Endothelial cell of umbilical vein (primary cell): ENCODE results near the gene CCNY. TPM values are rescaled to one million over a fixed set of nuclear protein-coding genes. Genes with fewer than 3 reads are reported as not detected.
A peak's percentile ranks its signal among the peaks of the same experiment; 100 is the strongest.

Experiments used
- BruUV-seq: library from RNA; stranded (reverse); fragments of 400-500 nt; replicated peaks from 2 replicates; lab custom pipeline; 2021; lab: Mats Ljungman, UMichigan
- CTCF ChIA-PET: fragments of 300-600, 350-600 bp; sonication (Branson Sonifier 250); formaldehyde crosslinking; loops from one replicate; lab custom pipeline; 2021; ENCODE audit warnings: antibody characterized with exemption, inconsistent platforms; lab: Charles Lee
- POLR2A ChIA-PET: fragments of 300-600, 350-600 bp; sonication (Branson Sonifier 250); formaldehyde crosslinking; loops from one replicate; lab custom pipeline; 2021; ENCODE audit warnings: antibody characterized with exemption, inconsistent platforms; lab: Charles Lee
- DNase-seq: peaks from one replicate; pipeline ENCODE4 v3.0.0-alpha.2; 2011; ENCODE audit warnings: low read depth, low spot score
- FAIRE-seq: peaks from 2 replicates; lab custom pipeline; 2011; peaks lifted over from hg19 to GRCh38; lab: Jason Lieb, UNC
- H2AFZ ChIP-seq: 2 replicates; pipeline ENCODE4 v1.6.0; 2012; ENCODE audit warnings: low read depth, low read length, control low read depth, inconsistent platforms
- H3K27ac ChIP-seq: 2 replicates; pipeline ENCODE4 v1.5.1; 2011; ENCODE audit warnings: low read depth, mild to moderate bottlenecking, control low read depth, low read length, moderate library complexity; ENCODE audit not compliant: insufficient read depth
- H3K27me3 ChIP-seq, 2 experiments: 2 replicates each; pipeline versions ENCODE4 v1.6.0 to v1.6.1; 2011; ENCODE audit warnings: low read length in 2 of 2, mixed read lengths in 1 of 2; ENCODE audit not compliant: control insufficient read depth in 2 of 2, insufficient read depth in 2 of 2
- H3K36me3 ChIP-seq, 2 experiments: 2 replicates in 1 of 2; 3 replicates in 1 of 2; pipeline ENCODE4 v1.5.1; 2011; ENCODE audit warnings: low read length in 2 of 2, mild to moderate bottlenecking in 1 of 2, moderate library complexity in 1 of 2; ENCODE audit not compliant: control insufficient read depth in 2 of 2, insufficient read depth in 2 of 2; ENCODE audit errors: extremely low read depth in 1 of 2
- H3K4me1 ChIP-seq: 3 replicates; pipeline ENCODE4 v1.5.1; 2011; ENCODE audit warnings: mild to moderate bottlenecking, low read length; ENCODE audit not compliant: control insufficient read depth, insufficient read depth; ENCODE audit errors: extremely low read depth
- H3K4me2 ChIP-seq: 2 replicates; pipeline ENCODE4 v1.6.1; 2011; ENCODE audit warnings: low read length, control low read depth, mixed read lengths; ENCODE audit not compliant: insufficient read depth
- H3K4me3 ChIP-seq, 3 experiments: fragments of 200-600 bp in 1 of 3; sonication (generic), shearing (Covaris generic) in 1 of 3; replicated peaks in 1 of 3; 2 replicates each; pipeline ENCODE4 v1.5.1; 2011 to 2016; ENCODE audit warnings: control low read depth in 3 of 3, low read length in 3 of 3, mild to moderate bottlenecking in 2 of 3, inconsistent platforms in 1 of 3, low read depth in 1 of 3, moderate library complexity in 1 of 3; ENCODE audit not compliant: insufficient read depth in 1 of 3
- H3K79me2 ChIP-seq: 2 replicates; pipeline ENCODE4 v1.6.0; 2012; ENCODE audit warnings: low read length, inconsistent platforms; ENCODE audit not compliant: control insufficient read depth, insufficient read depth
- H3K9ac ChIP-seq: replicated peaks from 2 replicates; pipeline ENCODE3; 2011; ENCODE audit warnings: low read length, control low read depth; ENCODE audit not compliant: insufficient read depth; ENCODE audit errors: extremely low read depth
- H3K9me1 ChIP-seq: replicated peaks from 3 replicates; pipeline ENCODE4 v1.6.0; 2011; ENCODE audit warnings: mild to moderate bottlenecking, low read length; ENCODE audit not compliant: control insufficient read depth, insufficient read depth; ENCODE audit errors: extremely low read depth
- H3K9me3 ChIP-seq: replicated peaks from 2 replicates; pipeline ENCODE4 v1.5.1; 2012; ENCODE audit warnings: low read length, inconsistent platforms; ENCODE audit not compliant: control insufficient read depth, insufficient read depth
- H4K20me1 ChIP-seq: replicated peaks from 2 replicates; pipeline ENCODE3; 2011; ENCODE audit warnings: mild to moderate bottlenecking, low read length; ENCODE audit not compliant: control insufficient read depth, insufficient read depth; ENCODE audit errors: extremely low read depth
- EZH2 ChIP-seq: IDR thresholded peaks from 2 replicates; pipeline ENCODE4 v1.6.1; 2012; ENCODE audit warnings: borderline replicate concordance, low read depth, mild to moderate bottlenecking, moderate library complexity, low read length, inconsistent platforms; ENCODE audit not compliant: severe bottlenecking
- FOS ChIP-seq: IDR thresholded peaks from 2 replicates; pipeline ENCODE4 v1.6.1; 2011; ENCODE audit warnings: mild to moderate bottlenecking, low read length, moderate library complexity, borderline replicate concordance; ENCODE audit not compliant: insufficient read depth
- GATA2 ChIP-seq: IDR thresholded peaks from 2 replicates; pipeline ENCODE4 v1.7.0; 2011; ENCODE audit warnings: low read depth, mild to moderate bottlenecking, moderate library complexity, mixed read lengths, low read length; ENCODE audit not compliant: insufficient read length, insufficient read depth
- JUN ChIP-seq: IDR thresholded peaks from 2 replicates; pipeline ENCODE4 v1.6.1; 2011; ENCODE audit warnings: borderline replicate concordance, low read depth; ENCODE audit not compliant: insufficient read length, insufficient read depth
- MYC ChIP-seq: IDR thresholded peaks from one replicate; pipeline ENCODE4 v1.6.1; 2011; ENCODE audit warnings: mild to moderate bottlenecking, low read depth, low read length
- POLR2A ChIP-seq: IDR thresholded peaks from 2 replicates; pipeline ENCODE4 v1.6.1; 2012; ENCODE audit warnings: low read depth, mild to moderate bottlenecking, control low read depth, low read length
- POLR2AphosphoS5 ChIP-seq: IDR thresholded peaks from 2 replicates; pipeline ENCODE4 v1.6.1; 2012; ENCODE audit warnings: low read depth, mild to moderate bottlenecking, control low read depth, low read length, moderate library complexity; ENCODE audit not compliant: insufficient read depth
- dilution Hi-C: fragments of 300-500 bp; cut with MboI; formaldehyde crosslinking; loops from one replicate; pipeline ENCODE4 v1.15.0; 2019; ENCODE audit warnings: low sequenced_read_pairs; ENCODE audit not compliant: extremely low pct_ligation_motif_present
- intact Hi-C: fragments of 100-400 bp; cut with micrococcal nuclease; formaldehyde crosslinking; loops from one replicate; pipeline ENCODE4 v1.10.0; 2022
- polyA plus RNA-seq, 4 experiments: library from polyadenylated mRNA; depleted of rRNA in 3 of 4; stranded (reverse) in 3 of 4; unstranded in 1 of 4; fragments of >200 nt; gene quantifications; 2 replicates each; pipeline versions ENCODE4 v1.2.1 to v1.2.3, GENCODE V29; 2011 to 2012; ENCODE audit warnings: missing spikeins in 1 of 4
- total RNA-seq: library from RNA; stranded (reverse); gene quantifications from 2 replicates; pipeline ENCODE4 v1.2.3, GENCODE V29; 2021
- TF ChIP-seq, protein P1 (sequence below): IDR thresholded peaks from 2 replicates; pipeline ENCODE4 v1.6.1; 2011; ENCODE audit not compliant: insufficient read depth, insufficient read length
- TF ChIP-seq, protein P2 (sequence below), 2 donors: IDR thresholded peaks; 1 replicate in 1 of 2; 2 replicates in 1 of 2; pipeline ENCODE4 v1.5.1; 2011; ENCODE audit warnings: low read length in 2 of 2, mild to moderate bottlenecking in 2 of 2, moderate library complexity in 2 of 2, control low read depth in 1 of 2, inconsistent platforms in 1 of 2, low read depth in 1 of 2; ENCODE audit not compliant: insufficient read depth in 1 of 2; ENCODE audit errors: extremely low read depth in 1 of 2

Gene CCNY
- total and polyA plus RNA-seq, 2 donors (not counting 3 experiments of a cell fraction or from before 2014, with no cell fraction given) = 61.5 to 107 TPM

DNA sequence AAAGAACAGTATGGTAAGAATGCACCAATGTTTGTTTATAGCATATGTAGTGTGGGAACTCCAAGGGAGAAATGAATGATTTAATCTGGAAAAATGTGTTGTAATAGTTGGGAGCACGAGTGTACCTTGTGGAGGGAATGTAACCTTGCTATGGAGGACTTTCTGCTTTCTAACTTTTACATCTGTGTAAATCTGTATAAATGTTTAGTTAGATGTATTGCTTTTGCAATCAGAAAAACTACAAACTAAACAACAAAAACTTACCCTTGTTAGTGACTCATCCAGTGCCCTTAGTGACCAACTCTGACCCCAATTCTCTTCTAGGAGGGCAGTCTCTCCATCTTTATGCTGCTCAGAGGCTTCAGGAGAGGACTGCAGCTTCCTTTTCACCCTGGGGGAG lies 89.3 kb downstream of the CCNY start:
- Histone ChIP-seq H4K20me1 (no peaks in the 10 kb centered on the region), H3K36me3 (no peaks in the 10 kb centered on the region), H3K27ac (no peak overlapping the region), H3K9me3 (no peaks in the 10 kb centered on the region), H3K4me3 (no peak overlapping the region), H3K79me2 (peaks cover 81% of the 10 kb centered on the region), H3K4me2 (peak overlapping the region; percentile 33), H3K4me1 (peaks cover 50% of the 10 kb centered on the region), H3K9me1 (no peaks in the 10 kb centered on the region), H3K9ac (no peak overlapping the region), H2AFZ (no peak overlapping the region), H3K27me3 (no peaks in the 10 kb centered on the region)
- TF ChIP-seq, protein P1, sequence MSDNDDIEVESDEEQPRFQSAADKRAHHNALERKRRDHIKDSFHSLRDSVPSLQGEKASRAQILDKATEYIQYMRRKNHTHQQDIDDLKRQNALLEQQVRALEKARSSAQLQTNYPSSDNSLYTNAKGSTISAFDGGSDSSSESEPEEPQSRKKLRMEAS = no peak
- TF ChIP-seq JUN = no peak
- TF ChIP-seq FOS = peak; percentile 45
- TF ChIP-seq, protein P2, sequence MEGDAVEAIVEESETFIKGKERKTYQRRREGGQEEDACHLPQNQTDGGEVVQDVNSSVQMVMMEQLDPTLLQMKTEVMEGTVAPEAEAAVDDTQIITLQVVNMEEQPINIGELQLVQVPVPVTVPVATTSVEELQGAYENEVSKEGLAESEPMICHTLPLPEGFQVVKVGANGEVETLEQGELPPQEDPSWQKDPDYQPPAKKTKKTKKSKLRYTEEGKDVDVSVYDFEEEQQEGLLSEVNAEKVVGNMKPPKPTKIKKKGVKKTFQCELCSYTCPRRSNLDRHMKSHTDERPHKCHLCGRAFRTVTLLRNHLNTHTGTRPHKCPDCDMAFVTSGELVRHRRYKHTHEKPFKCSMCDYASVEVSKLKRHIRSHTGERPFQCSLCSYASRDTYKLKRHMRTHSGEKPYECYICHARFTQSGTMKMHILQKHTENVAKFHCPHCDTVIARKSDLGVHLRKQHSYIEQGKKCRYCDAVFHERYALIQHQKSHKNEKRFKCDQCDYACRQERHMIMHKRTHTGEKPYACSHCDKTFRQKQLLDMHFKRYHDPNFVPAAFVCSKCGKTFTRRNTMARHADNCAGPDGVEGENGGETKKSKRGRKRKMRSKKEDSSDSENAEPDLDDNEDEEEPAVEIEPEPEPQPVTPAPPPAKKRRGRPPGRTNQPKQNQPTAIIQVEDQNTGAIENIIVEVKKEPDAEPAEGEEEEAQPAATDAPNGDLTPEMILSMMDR (IDR thresholded peaks at IDR 0.05; ENCODE audit: extremely low read depth in 1 of 2, insufficient read depth in 1 of 2, low read depth in 1 of 2, low read length in 2 of 2) = no peak
- no peak for TF ChIP-seq EZH2
- no peak for TF ChIP-seq POLR2A
- FAIRE-seq (no peak), DNase-seq (peak; percentile 29)
- ChIA-PET POLR2A (no interaction called here), CTCF (no interaction called here)
- dilution Hi-C loops (no loop called here), intact Hi-C loops (no loop called here)
- BruUV-seq = no TSS peak

GRCh38 chr10:35426657-35427056 lies 90.3 kb downstream of the CCNY start:
- no TSS peak for BruUV-seq
- no peak overlapping the region for H3K4me2 ChIP-seq
- no peak overlapping the region for H2AFZ ChIP-seq
- POLR2A ChIA-PET = no interaction called here
- H3K9ac ChIP-seq = no peak overlapping the region
- FAIRE-seq = no peak
- no peak for DNase-seq
- no peak overlapping the region for H3K27ac ChIP-seq
- no peaks in the 10 kb centered on the region for H3K9me1 ChIP-seq
- CTCF ChIA-PET = no interaction called here
- H4K20me1 ChIP-seq = no peaks in the 10 kb centered on the region
- no peak overlapping the region for H3K4me3 ChIP-seq
- no peaks in the 10 kb centered on the region for H3K36me3 ChIP-seq
- intact Hi-C loops = no loop called here
- peaks cover 86% of the 10 kb centered on the region for H3K79me2 ChIP-seq
- H3K27me3 ChIP-seq = no peaks in the 10 kb centered on the region
- dilution Hi-C loops = no loop called here
- peaks cover 39% of the 10 kb centered on the region for H3K4me1 ChIP-seq
- H3K9me3 ChIP-seq = no peaks in the 10 kb centered on the region
- TF ChIP-seq, protein P1 = no peak
- TF ChIP-seq EZH2 = no peak
- no peak for TF ChIP-seq POLR2A
- no peak for TF ChIP-seq POLR2AphosphoS5
- TF ChIP-seq, protein P2 (IDR thresholded peaks at IDR 0.05; ENCODE audit: extremely low read depth in 1 of 2, insufficient read depth in 1 of 2, low read depth in 1 of 2, low read length in 2 of 2) = no peak
- no peak for TF ChIP-seq FOS
- no peak for TF ChIP-seq GATA2
- no peak for TF ChIP-seq MYC
- no peak for TF ChIP-seq JUN
